SH-SY5Y (cell line): ENCODE results near the gene BBOF1.

Experiments
- GATA2 ChIP-seq: IDR thresholded peaks from 2 replicates; pipeline ENCODE4 v1.6.1; 2011; ENCODE audit warnings: mild to moderate bottlenecking, low read depth, low read length
- GATA3 ChIP-seq: IDR thresholded peaks from 2 replicates; pipeline ENCODE4 v1.6.1; 2011; ENCODE audit warnings: low read depth, mild to moderate bottlenecking, low read length, moderate library complexity

- TF ChIP-seq GATA2: no peak
- TF ChIP-seq GATA3: no peak
Observed at GRCh38 chr14:73988065-73988464, 31.1 kb upstream of the BBOF1 start.
